Panc1 (cell line): ENCODE data around the gene PCIF1.

Experiments
- CTCF ChIP-seq: fragments of 450-650 bp; IDR thresholded peaks from 2 replicates; pipeline ENCODE4 v1.5.1; 2017; ENCODE audit warnings: mild to moderate bottlenecking
- POLR2AphosphoS5 ChIP-seq: IDR thresholded peaks from 2 replicates; pipeline ENCODE4 v1.6.1; 2012; ENCODE audit warnings: mild to moderate bottlenecking, low read depth, low read length, moderate library complexity
- REST ChIP-seq, 2 experiments: IDR thresholded peaks; 2 replicates each; pipeline ENCODE4 v1.6.1; 2011 to 2012; ENCODE audit warnings: low read depth in 2 of 2, control low read depth in 1 of 2, low read length in 1 of 2, mild to moderate bottlenecking in 1 of 2, moderate library complexity in 1 of 2; ENCODE audit not compliant: insufficient read depth in 1 of 2
- SIN3A ChIP-seq: IDR thresholded peaks from 2 replicates; pipeline ENCODE4 v1.6.1; 2012; ENCODE audit warnings: low read depth, mild to moderate bottlenecking, low read length, moderate library complexity, borderline replicate concordance; ENCODE audit not compliant: insufficient read depth
- TCF7L2 ChIP-seq: IDR thresholded peaks from 2 replicates; pipeline ENCODE4 v1.6.1; 2011; ENCODE audit warnings: mild to moderate bottlenecking, low read depth, low read length, inconsistent platforms

- no peak for TF ChIP-seq CTCF
- no peak for TF ChIP-seq SIN3A
- TF ChIP-seq POLR2AphosphoS5, result no peak
- TF ChIP-seq REST (IDR thresholded peaks at IDR 0.05; ENCODE audit: insufficient read depth in 1 of 2, low read depth in 2 of 2, low read length in 1 of 2), result no peak
- TF ChIP-seq TCF7L2, result no peak
Measured at GRCh38 chr20:45968801-45969711, 34.6 kb downstream of the PCIF1 start.
